ENCODE data around the gene OLFML2A.

DNA sequence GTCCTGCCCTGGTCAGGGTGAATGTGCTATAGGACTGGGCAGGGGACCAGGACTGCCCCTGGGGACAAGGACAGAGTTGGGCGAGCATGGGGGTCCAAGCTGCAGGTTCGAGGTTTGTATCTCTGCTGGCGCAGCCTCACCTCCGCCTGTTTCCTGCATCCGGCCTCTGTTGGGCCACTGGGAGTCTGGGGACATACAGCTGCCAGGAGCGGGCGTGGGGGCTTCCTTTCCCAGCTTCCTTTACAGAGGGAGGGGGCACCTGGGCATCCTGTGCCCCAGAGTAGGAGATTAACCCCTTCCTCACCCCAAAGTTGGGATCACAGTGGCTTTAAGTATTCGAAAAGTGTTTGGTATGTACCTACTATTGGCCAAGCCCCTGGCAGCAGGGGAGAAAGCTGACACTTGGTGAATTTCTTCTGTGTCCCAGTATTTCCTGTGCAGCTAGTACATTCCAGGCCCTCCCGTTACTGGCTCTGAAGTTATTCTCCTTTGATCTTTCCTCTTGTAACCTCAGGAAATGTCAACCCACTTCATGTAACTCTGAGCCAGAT is 19.0 kb downstream of the OLFML2A start:
- TF ChIP-seq, protein P1, sequence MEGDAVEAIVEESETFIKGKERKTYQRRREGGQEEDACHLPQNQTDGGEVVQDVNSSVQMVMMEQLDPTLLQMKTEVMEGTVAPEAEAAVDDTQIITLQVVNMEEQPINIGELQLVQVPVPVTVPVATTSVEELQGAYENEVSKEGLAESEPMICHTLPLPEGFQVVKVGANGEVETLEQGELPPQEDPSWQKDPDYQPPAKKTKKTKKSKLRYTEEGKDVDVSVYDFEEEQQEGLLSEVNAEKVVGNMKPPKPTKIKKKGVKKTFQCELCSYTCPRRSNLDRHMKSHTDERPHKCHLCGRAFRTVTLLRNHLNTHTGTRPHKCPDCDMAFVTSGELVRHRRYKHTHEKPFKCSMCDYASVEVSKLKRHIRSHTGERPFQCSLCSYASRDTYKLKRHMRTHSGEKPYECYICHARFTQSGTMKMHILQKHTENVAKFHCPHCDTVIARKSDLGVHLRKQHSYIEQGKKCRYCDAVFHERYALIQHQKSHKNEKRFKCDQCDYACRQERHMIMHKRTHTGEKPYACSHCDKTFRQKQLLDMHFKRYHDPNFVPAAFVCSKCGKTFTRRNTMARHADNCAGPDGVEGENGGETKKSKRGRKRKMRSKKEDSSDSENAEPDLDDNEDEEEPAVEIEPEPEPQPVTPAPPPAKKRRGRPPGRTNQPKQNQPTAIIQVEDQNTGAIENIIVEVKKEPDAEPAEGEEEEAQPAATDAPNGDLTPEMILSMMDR (IDR thresholded peaks at IDR 0.05) = no peak
- TF ChIP-seq POLR2A (IDR thresholded peaks at IDR 0.05) = no peak

All from prostate gland (tissue), 2 donors.